Prostate gland (tissue), 2 donors: ENCODE measurements around the gene OR4D6. TPM values are rescaled to one million over a fixed set of nuclear protein-coding genes. Genes with fewer than 3 reads are reported as not detected.

Source experiments
- DNase-seq: peaks from one replicate; pipeline ENCODE4 v3.0.0-alpha.2; 2019; ENCODE audit warnings: low spot score
- H3K27ac ChIP-seq, 2 donors: fragments of 200-600 bp; sonication (generic); 2 replicates each; pipeline ENCODE4 v1.5.1; 2017 to 2019
- H3K27me3 ChIP-seq: fragments of 200-600 bp; sonication (generic); replicated peaks from 2 replicates; pipeline ENCODE4 v1.5.1; 2019; ENCODE audit not compliant: insufficient read depth
- H3K36me3 ChIP-seq, 2 donors: fragments of 200-600 bp; sonication (generic); 1 replicate in 1 of 2; 2 replicates in 1 of 2; pipeline versions ENCODE4 v1.5.1 to v1.8.1; 2017 to 2019
- H3K4me1 ChIP-seq: fragments of 200-600 bp; sonication (generic); replicated peaks from 2 replicates; pipeline ENCODE4 v1.5.1; 2019
- H3K4me3 ChIP-seq, 2 donors: fragments of 200-600 bp; sonication (generic); 2 replicates each; pipeline ENCODE4 v1.5.1; 2017 to 2019
- H3K9me3 ChIP-seq: fragments of 200-600 bp; sonication (generic); 2 replicates; pipeline ENCODE4 v1.5.1; 2017
- CTCF ChIP-seq, 4 experiments: fragments of 200-600 bp in 2 of 4; fragments of 450-650 bp in 2 of 4; sonication (generic) in 2 of 4; IDR thresholded peaks; 1 replicate in 3 of 4; 2 replicates in 1 of 4; pipeline ENCODE4 v1.5.1; 2016 to 2019; ENCODE audit warnings: antibody characterized with exemption in 4 of 4, mild to moderate bottlenecking in 2 of 4, moderate library complexity in 2 of 4
- POLR2A ChIP-seq: fragments of 450-650 bp; IDR thresholded peaks from one replicate; pipeline ENCODE4 v1.6.1; 2016; ENCODE audit warnings: antibody characterized with exemption, mild to moderate bottlenecking
- POLR2AphosphoS5 ChIP-seq: sonication (generic); formaldehyde crosslinking; IDR thresholded peaks from one replicate; pipeline ENCODE4 v1.6.1; 2017; ENCODE audit warnings: antibody characterized with exemption
- WGBS: methylation state at CpG from one replicate; pipeline ENCODE4 v1.1.5; 2018; 5-methylcytosine and 5-hydroxymethylcytosine counted together
- intact Hi-C: fragments of 100-400 bp; cut with DNase I; formaldehyde crosslinking; loops from one replicate; pipeline ENCODE4 v1.14.2; 2022
- total RNA-seq, 2 donors: library from RNA; depleted of rRNA; stranded (reverse); fragments of >200 nt; gene quantifications; one replicate each; pipeline ENCODE4 v1.1.0, GENCODE V29; 2016

OR4D6 gene
- total RNA-seq, 2 donors from 2014 or later = not detected

GRCh38 chr11:59480359-59480758 lies 23.6 kb downstream of the OR4D6 start:
- DNase-seq = no peak
- H3K36me3 ChIP-seq = no peaks in the 10 kb centered on the region
- H3K9me3 ChIP-seq = no peaks in the 10 kb centered on the region
- H3K4me3 ChIP-seq = no peak overlapping the region
- H3K27me3 ChIP-seq = no peaks in the 10 kb centered on the region
- intact Hi-C loops = no loop called here
- H3K27ac ChIP-seq = no peak overlapping the region
- H3K4me1 ChIP-seq = no peaks in the 10 kb centered on the region
- 67% methylated on average over 3 of the region's 3 CpGs for WGBS
- TF ChIP-seq CTCF (IDR thresholded peaks at IDR 0.05) (no peak), POLR2A (no peak), POLR2AphosphoS5 (no peak)

GRCh38 chr11:59501931-59502330 lies 45.2 kb downstream of the OR4D6 start:
- H3K4me3 ChIP-seq = no peak overlapping the region
- no peaks in the 10 kb centered on the region for H3K36me3 ChIP-seq
- H3K27ac ChIP-seq = no peak overlapping the region
- TF ChIP-seq POLR2AphosphoS5 = no peak
- no peak for TF ChIP-seq CTCF (IDR thresholded peaks at IDR 0.05)
- TF ChIP-seq POLR2A = no peak
- no peak for DNase-seq
- no peaks in the 10 kb centered on the region for H3K9me3 ChIP-seq
- H3K27me3 ChIP-seq = no peaks in the 10 kb centered on the region
- WGBS = 86% methylated on average over 1 of the region's 1 CpG
- H3K4me1 ChIP-seq = no peaks in the 10 kb centered on the region
- intact Hi-C loops = no loop called here

- intact Hi-C loops = no loop called here
- no peak for TF ChIP-seq POLR2AphosphoS5
- TF ChIP-seq CTCF (IDR thresholded peaks at IDR 0.05) = no peak
- TF ChIP-seq POLR2A = no peak
- no peak for DNase-seq
These were observed 46.5 kb downstream of the OR4D6 start, which contains the start of gene OR4D11 for GRCh38 chr11:59503276-59503675. Gene OR4D11, plus strand, starts transcription at chr11:59503576. Its CDS starts 0 bp downstream, at chr11:59503576.

More at GRCh38 chr11:59503276-59503675, 46.5 kb downstream of the OR4D6 start, which contains the start of gene OR4D11:
- Histone ChIP-seq H3K9me3 (no peaks in the 10 kb centered on the region), H3K27me3 (no peaks in the 10 kb centered on the region), H3K36me3 (no peaks in the 10 kb centered on the region), H3K4me1 (no peaks in the 10 kb centered on the region), H3K4me3 (no peak within 1 kb of the TSS), H3K27ac (no peak within 1 kb of the TSS)

Other genes starting within 250 kb of the OR4D6 start
- 1 to 10 TPM; 3.2 to 8.2 TPM for gene MPEG1, start 244.0 kb upstream of the OR4D6 start, total RNA-seq
- not detected for gene OR5AN1, start 98.1 kb upstream of the OR4D6 start, total RNA-seq
- not detected for gene OR5A2, start 30.5 kb upstream of the OR4D6 start, total RNA-seq
- gene OR5A1, start 20.5 kb upstream of the OR4D6 start, total RNA-seq = under 1 TPM in 1 of 2 donors, not detected in 1; 0.17 TPM
- gene OR4D10, start 16.4 kb downstream of the OR4D6 start, total RNA-seq = not detected
- not detected for gene OR4D11, start 46.6 kb downstream of the OR4D6 start, total RNA-seq
- gene OR4D9, start 54.6 kb downstream of the OR4D6 start, total RNA-seq = not detected
- 10 to 100 TPM; 46.1 to 49.0 TPM for gene OSBP, start 158.8 kb downstream of the OR4D6 start, total RNA-seq
- 10 to 100 TPM; 10.3 to 26.2 TPM for gene PATL1, start 212.1 kb downstream of the OR4D6 start, total RNA-seq